Liver (tissue), 9 donors: ENCODE measurements around the gene SRP19. TPM values are rescaled to one million over a fixed set of nuclear protein-coding genes. Genes with fewer than 3 reads are reported as not detected.

ENCODE experiments used
- DNase-seq: peaks from one replicate; pipeline ENCODE4 v3.0.0-alpha.2; 2017; ENCODE audit warnings: low spot score
- H3K27ac ChIP-seq, 2 donors: one replicate each; pipeline ENCODE4 v1.7.0; 2013; ENCODE audit warnings: inconsistent platforms in 2 of 2, low read length in 2 of 2, control low read depth in 1 of 2, low read depth in 1 of 2, mild to moderate bottlenecking in 1 of 2
- H3K27me3 ChIP-seq, 4 donors: one replicate each; pipeline versions ENCODE4 v1.6.1 to v1.7.0; 2013; ENCODE audit warnings: low read length in 3 of 4, inconsistent platforms in 1 of 4, mild to moderate bottlenecking in 1 of 4, moderate library complexity in 1 of 4; ENCODE audit not compliant: control insufficient read depth in 4 of 4, insufficient read depth in 4 of 4
- H3K36me3 ChIP-seq, 4 donors: one replicate each; pipeline versions ENCODE4 v1.6.1 to v1.7.0; 2013; ENCODE audit warnings: low read length in 3 of 4, mild to moderate bottlenecking in 3 of 4, low read depth in 1 of 4, moderate library complexity in 1 of 4; ENCODE audit not compliant: control insufficient read depth in 4 of 4, insufficient read depth in 3 of 4
- H3K4me1 ChIP-seq, 4 donors: one replicate each; pipeline versions ENCODE4 v1.6.1 to v1.7.0; 2013; ENCODE audit warnings: low read length in 3 of 4, mild to moderate bottlenecking in 3 of 4, moderate library complexity in 1 of 4; ENCODE audit not compliant: control insufficient read depth in 4 of 4, insufficient read depth in 4 of 4
- H3K4me3 ChIP-seq, 3 donors: one replicate each; pipeline versions ENCODE4 v1.6.1 to v1.7.0; 2013; ENCODE audit warnings: low read length in 3 of 3, control low read depth in 1 of 3, low read depth in 1 of 3, mild to moderate bottlenecking in 1 of 3
- H3K9ac ChIP-seq, 2 donors: one replicate each; pipeline ENCODE4 v1.7.0; 2013; ENCODE audit warnings: low read length in 2 of 2, mild to moderate bottlenecking in 2 of 2, moderate library complexity in 2 of 2, control low read depth in 1 of 2, low read depth in 1 of 2
- H3K9me3 ChIP-seq, 4 donors: one replicate each; pipeline versions ENCODE4 v1.6.1 to v1.7.0; 2013; ENCODE audit warnings: low read length in 3 of 4; ENCODE audit not compliant: control insufficient read depth in 4 of 4
- ATF3 ChIP-seq: IDR thresholded peaks from 2 replicates; pipeline ENCODE4 v1.6.1; 2016; ENCODE audit warnings: antibody characterized with exemption
- CTCF ChIP-seq: fragments of 150-350 bp; IDR thresholded peaks from 2 replicates; pipeline ENCODE4 v1.5.1; 2017; ENCODE audit warnings: improper control_type of control experiment, low read depth, low read length; ENCODE audit not compliant: missing input control
- EGR1 ChIP-seq, 2 donors: IDR thresholded peaks; 2 replicates each; pipeline ENCODE4 v1.6.1; 2016 to 2018; ENCODE audit warnings: antibody characterized with exemption in 2 of 2, low read depth in 2 of 2
- FOXA1 ChIP-seq: IDR thresholded peaks from 2 replicates; pipeline ENCODE4 v1.6.1; 2016; ENCODE audit warnings: antibody characterized with exemption
- FOXA2 ChIP-seq: IDR thresholded peaks from 2 replicates; pipeline ENCODE4 v1.6.1; 2016; ENCODE audit warnings: antibody characterized with exemption
- GABPA ChIP-seq, 2 donors: IDR thresholded peaks in 1 of 2; conservative IDR thresholded peaks in 1 of 2; 2 replicates each; pipeline ENCODE4 v1.6.1; 2016; ENCODE audit warnings: antibody characterized with exemption in 2 of 2, mild to moderate bottlenecking in 1 of 2, moderate library complexity in 1 of 2
- HNF4A ChIP-seq, 2 donors: conservative IDR thresholded peaks; 2 replicates each; pipeline ENCODE4 v1.6.1; 2016; ENCODE audit warnings: antibody characterized with exemption in 2 of 2, mild to moderate bottlenecking in 2 of 2
- HNF4G ChIP-seq: IDR thresholded peaks from 2 replicates; pipeline ENCODE4 v1.6.1; 2016; ENCODE audit warnings: antibody characterized with exemption
- JUND ChIP-seq, 2 donors: IDR thresholded peaks; 2 replicates each; pipeline ENCODE4 v1.6.1; 2016; ENCODE audit warnings: antibody characterized with exemption in 2 of 2
- MAX ChIP-seq: IDR thresholded peaks from 2 replicates; pipeline ENCODE4 v1.6.1; 2016; ENCODE audit warnings: antibody characterized with exemption
- NR2F2 ChIP-seq: IDR thresholded peaks from 2 replicates; pipeline ENCODE4 v1.6.1; 2016; ENCODE audit warnings: antibody characterized with exemption
- RAD21 ChIP-seq, 2 donors: IDR thresholded peaks; 2 replicates each; pipeline ENCODE4 v1.6.1; 2016; ENCODE audit warnings: antibody characterized with exemption in 2 of 2, mild to moderate bottlenecking in 2 of 2
- REST ChIP-seq: IDR thresholded peaks from 2 replicates; pipeline ENCODE4 v1.6.1; 2016; ENCODE audit warnings: antibody characterized with exemption, mild to moderate bottlenecking
- RXRA ChIP-seq, 2 donors: IDR thresholded peaks; 2 replicates each; pipeline ENCODE4 v1.6.1; 2017 to 2018; ENCODE audit warnings: antibody characterized with exemption in 2 of 2, mild to moderate bottlenecking in 1 of 2
- SP1 ChIP-seq: IDR thresholded peaks from 2 replicates; pipeline ENCODE4 v1.6.1; 2018; ENCODE audit warnings: antibody characterized with exemption, mild to moderate bottlenecking
- TAF1 ChIP-seq: conservative IDR thresholded peaks from 2 replicates; pipeline ENCODE4 v1.6.1; 2016; ENCODE audit warnings: antibody characterized with exemption, mild to moderate bottlenecking
- YY1 ChIP-seq: IDR thresholded peaks from 2 replicates; pipeline ENCODE4 v1.6.1; 2016; ENCODE audit warnings: antibody characterized with exemption, mild to moderate bottlenecking
- ZBTB33 ChIP-seq: IDR thresholded peaks from 2 replicates; pipeline ENCODE4 v1.6.1; 2016; ENCODE audit warnings: antibody characterized with exemption
- WGBS: extraction: QIAGEN DNeasy Blood & Tissue Kit; methylation state at CpG from one replicate; pipeline ENCODE4 v1.1.7; 2013; 5-methylcytosine and 5-hydroxymethylcytosine counted together
- polyA plus RNA-seq, 2 donors: library from polyadenylated mRNA; stranded (reverse) in 1 of 2; unstranded in 1 of 2; fragments of 200-250 nt in 1 of 2; fragments of >200 nt in 1 of 2; fragmentation: Nextera tagmentation in 1 of 2; extraction: Ambion mirVana in 1 of 2; gene quantifications; one replicate each; pipeline versions ENCODE4 v1.2.1 to v1.2.3, GENCODE V29; 2013 to 2015
- total RNA-seq, 2 donors: library from RNA; depleted of rRNA; stranded (reverse); fragments of >200 nt; gene quantifications; one replicate each; pipeline ENCODE4 v1.2.3, GENCODE V29; 2014
- donor health status: healthy.
- donor health status: healthy.
- donor health status: healthy.
- donor health status: healthy.
- donor health status: healthy.

The SRP19 gene
- total and polyA plus RNA-seq, 4 donors: 22.0 to 65.5 (median 50.8) TPM

- Histone ChIP-seq H3K27me3 (no peaks in the 10 kb centered on the region), H3K4me3 (no peak overlapping the region), H3K9me3 (no peaks in the 10 kb centered on the region), H3K36me3 (no peaks in the 10 kb centered on the region), H3K4me1 (peaks cover 0 to 6% (median 1%) of the 10 kb centered on the region in 4 donors), H3K27ac (no peak overlapping the region), H3K9ac (no peak overlapping the region)
- WGBS: 87% methylated on average over 2 of the region's 2 CpGs
- DNase-seq: no peak
- TF ChIP-seq GABPA (IDR thresholded peaks at IDR 0.05 in 1 of 2, conservative IDR thresholded peaks at IDR 0.05 in 1 of 2): no peak
- no peak for TF ChIP-seq FOXA1
- no peak for TF ChIP-seq YY1
- TF ChIP-seq FOXA2: no peak
- TF ChIP-seq ZBTB33: no peak
- TF ChIP-seq MAX: no peak
- TF ChIP-seq JUND (IDR thresholded peaks at IDR 0.05): no peak
- TF ChIP-seq RAD21 (IDR thresholded peaks at IDR 0.05): no peak
- TF ChIP-seq RXRA (IDR thresholded peaks at IDR 0.05): no peak
- no peak for TF ChIP-seq TAF1
- no peak for TF ChIP-seq ATF3
- TF ChIP-seq REST: no peak
- no peak for TF ChIP-seq NR2F2
- no peak for TF ChIP-seq HNF4G
- no peak for TF ChIP-seq HNF4A (conservative IDR thresholded peaks at IDR 0.05)
- no peak for TF ChIP-seq CTCF
- TF ChIP-seq EGR1 (IDR thresholded peaks at IDR 0.05; ENCODE audit: low read depth in 2 of 2): no peak
- TF ChIP-seq SP1: no peak
These were observed 11.2 kb upstream of the SRP19 start for GRCh38 chr5:112849912-112850311.
